Kidney capillary endothelial cell (primary cell): Measurements from ENCODE around the gene RBPMS2.

Experiments
- DNase-seq: peaks from one replicate; pipeline ENCODE4 v3.0.0-alpha.2; 2018; ENCODE audit warnings: low spot score

Gene RBPMS2

DNA sequence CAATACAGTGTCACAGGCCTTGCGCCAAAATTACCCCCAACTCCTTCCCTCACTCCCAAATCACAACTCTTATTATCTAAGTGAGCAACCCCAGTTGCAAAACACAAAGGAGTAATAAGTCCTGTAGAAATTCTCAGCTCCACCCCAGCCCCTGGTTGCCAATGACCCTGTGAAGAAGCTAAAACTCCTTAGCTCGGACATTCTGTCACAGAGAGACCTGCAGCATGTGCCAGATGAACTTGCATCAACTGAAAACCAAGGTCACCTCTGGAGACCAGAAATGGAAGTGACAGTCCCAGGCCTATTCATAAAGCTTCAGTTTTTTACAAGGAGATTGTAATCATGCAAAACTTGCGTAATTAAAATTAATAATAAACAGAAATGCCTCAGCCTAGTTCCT, 55.2 kb downstream of the RBPMS2 start:
- DNase-seq, result no peak

DNA sequence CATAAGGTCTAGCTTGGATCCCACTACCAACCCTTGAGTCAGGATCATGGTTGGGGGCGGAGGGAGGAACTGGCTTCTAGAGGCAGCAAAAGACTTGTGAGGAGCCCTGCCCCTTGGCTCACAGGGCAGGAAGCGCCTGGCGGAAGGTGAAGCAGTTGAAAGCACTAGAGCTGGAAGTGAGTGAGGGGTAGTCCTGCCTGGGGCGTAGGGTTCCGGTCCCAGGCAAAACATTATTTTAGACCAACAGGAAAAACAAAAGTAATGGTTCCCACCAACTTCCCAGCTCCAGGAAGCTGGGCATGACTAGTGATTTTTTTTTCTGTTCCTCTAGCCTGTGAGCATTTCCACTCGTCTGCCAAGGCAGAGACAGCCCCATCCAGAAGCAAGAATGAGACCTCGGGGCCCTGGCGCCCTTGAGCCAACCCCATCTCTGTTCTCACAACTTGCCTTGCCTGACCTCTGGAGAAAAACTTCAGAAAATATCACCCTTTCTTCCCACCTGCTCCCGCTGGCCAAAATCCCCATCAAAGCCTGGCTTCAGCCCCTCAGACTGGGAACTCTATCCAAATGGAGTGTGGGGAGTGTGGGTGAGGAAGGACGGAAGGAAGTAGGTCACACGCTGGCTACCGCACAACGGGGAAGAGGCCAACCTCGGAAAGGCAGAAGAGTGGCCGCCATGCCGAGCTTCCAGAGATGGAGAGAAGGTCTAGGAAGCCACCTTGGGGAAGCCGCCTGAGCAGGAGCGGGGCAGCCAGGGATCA, 57.5 kb downstream of the RBPMS2 start:
- peak; percentile 75 for DNase-seq

DNA sequence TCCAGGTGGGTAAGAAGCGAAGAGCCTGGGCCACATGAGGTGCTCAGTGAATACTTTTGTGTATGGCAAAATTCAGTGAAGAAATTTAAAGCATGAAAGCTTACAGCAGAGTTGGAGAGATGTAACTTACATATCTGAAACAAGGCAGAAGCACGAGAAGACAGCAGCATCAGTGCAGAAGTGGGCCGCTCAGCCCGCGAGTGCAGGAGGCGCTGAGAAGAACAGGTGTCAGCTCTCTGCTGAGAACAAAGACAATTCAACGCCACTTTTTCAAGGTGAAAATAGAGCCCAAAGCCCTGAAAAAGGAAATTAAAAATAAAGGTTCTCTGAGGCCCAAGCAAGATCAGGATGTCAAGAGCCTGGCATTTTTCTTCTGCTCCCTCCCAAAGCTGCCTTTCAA, 58.3 kb downstream of the RBPMS2 start:
- DNase-seq, result no peak

DNA sequence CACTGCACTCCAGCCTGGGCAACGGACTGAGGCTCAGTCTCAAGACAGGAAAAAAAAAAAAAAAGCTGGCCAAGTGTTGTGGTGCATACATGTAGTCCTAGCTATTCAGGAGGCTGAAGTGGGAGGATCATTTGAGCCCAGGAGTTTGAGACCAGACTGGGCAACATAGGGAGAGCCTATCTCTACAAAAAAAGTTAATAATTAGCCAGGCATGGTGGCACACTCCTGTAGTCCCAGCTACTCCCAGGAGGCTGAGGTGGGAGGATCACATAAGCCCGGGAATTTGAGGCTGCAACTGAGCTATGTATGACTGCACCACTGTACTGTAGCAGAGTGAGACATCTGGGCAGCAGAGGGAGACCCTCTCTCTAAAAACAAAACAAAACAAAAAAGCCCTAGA, 58.9 kb downstream of the RBPMS2 start:
- DNase-seq, result no peak

DNA sequence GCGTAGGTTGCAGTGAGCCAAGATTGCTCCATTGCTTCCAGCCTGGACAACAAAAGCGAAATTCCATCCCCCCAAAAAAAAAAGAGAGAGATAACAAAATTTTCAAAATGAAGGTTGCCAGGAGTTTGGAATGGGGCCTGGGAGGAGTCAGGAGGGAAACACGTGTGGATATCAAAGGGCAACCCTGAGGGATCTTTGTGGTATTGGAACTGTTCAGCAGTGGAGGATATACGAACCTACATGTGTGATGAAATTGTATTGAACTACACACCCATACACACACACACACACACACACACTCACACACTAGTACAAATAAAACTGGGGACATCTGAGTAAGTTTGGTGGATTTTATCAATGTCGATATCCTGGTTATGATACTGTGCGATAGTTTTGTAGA, 61.8 kb downstream of the RBPMS2 start:
- DNase-seq, result no peak

DNA sequence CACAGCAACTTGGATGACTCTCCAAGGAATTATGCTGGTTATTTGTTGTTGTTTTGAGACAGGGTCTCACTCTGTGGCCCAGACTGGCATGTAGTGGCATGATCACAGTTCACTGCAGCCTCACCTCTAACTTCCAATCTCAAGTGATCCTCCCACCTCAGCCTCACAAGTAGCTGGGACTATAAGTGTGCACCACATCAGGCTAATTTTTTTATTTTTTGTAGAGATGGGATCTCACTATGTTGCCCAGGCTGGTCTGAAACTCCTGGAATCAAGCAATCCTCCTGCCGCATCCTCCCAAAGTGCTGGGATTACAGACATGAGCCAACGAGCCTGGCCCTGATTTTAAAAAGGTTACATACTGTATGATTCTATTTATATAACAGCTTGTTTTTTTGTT, 63.0 kb downstream of the RBPMS2 start:
- no peak for DNase-seq

DNA sequence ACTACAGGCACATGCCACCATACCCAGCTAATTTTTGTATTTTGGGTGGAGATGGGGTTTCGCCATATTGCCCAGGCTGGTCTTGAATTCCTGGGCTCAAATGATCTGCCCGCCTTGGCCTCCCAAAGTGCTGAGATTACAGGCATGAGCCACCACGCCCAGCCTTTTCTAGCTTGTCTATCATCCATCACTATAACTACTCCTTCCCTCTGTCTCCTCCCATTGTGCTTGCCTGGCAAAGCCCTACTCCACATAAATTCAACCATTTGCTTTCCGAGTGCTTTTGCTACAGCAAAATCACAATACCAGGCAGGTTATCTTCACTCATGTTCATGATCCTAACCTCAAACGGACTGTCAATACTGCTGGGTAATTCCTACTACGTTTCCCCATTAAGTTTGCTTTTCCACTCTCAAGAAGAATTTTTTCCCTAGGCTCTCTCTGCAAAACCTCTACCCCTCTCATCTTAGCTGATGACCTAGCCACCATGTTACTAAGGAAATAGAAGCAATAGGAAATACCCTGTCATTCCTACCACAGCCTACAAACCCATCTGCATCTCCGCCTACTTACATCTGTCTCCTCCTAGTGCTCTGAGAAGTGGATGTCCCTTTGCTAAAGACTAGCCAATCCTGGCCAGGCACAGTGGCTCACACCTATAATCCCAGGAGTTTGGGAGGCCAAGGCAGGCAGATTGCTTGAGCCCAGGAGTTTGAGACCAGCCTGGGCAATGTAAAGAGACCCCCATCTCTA, 64.5 kb downstream of the RBPMS2 start:
- DNase-seq, result no peak

DNA sequence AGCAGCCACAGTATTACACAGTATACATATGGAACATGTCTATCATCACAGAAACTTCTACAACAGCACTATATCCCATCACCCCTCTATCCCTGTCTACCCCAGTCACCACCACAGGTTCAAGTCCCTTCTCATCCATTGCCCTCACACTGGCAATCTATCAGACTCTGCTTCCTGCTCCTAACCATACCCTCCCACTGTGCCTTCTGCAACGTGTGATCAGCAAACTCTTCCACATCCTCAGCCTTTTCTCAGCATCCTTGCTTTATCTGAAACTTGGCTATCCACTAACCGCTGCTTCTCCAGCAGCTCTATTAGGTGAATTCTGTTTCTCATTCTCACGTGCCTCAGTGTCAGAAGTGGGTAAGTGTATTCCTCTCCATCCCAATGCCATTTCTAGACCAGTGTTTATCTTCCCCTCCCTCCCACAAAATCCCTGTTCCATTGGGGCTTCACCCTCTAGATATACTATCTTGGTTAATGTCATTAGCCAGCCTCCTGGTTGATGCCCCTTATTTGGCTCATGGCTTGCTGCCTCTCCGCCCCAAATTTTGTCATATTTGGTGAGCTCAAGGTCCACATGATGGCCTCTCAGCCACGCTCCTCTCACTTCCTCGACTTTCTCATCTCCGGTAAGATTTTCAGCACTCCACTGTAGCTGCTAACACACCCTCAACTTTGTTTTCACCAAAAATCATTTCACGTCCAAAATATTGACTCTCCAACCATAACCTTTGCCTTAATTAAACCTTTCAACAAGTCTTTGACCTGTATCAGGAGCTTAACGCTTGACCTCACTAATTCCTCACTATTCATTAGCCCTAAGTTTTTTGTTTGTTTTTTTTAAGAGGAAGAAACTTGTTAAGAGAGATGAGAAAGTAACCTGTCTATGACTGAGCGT, 69.1 kb downstream of the RBPMS2 start:
- DNase-seq, result no peak

DNA sequence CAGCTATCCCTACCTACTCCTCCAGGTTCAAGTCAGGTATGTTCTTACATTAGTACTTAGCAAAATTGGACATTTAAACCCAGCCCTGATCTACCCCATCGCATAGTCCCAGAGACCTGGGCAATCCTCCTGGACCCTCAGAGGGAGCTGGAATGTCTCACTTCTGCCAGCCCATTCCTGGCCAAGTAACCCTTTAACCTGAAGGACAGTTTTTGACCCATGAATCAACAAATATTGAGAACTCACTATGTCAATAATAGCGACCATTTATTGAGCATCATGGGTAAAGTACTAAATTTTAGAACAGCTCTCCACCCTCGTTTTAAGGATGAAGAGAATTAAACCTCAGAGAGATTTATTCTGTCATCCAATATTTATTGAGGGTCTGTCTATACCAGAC, 70.4 kb downstream of the RBPMS2 start:
- DNase-seq, result no peak

DNA sequence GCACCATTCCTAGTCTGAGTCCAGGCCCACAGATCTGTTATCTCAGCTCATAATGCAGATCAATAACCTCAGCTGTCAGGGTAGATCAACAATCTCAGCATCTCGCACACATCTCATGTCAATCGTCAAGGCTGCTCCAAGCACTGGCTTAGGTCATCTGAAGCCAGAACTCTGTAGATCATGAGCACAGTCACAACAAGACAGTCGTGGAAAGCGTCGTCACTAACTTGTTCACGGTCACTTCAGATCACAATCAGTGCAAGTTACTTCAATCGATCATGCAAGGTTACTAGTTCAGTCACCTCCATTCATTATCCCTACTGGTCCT, 71.8 kb downstream of the RBPMS2 start:
- DNase-seq, result no peak

DNA sequence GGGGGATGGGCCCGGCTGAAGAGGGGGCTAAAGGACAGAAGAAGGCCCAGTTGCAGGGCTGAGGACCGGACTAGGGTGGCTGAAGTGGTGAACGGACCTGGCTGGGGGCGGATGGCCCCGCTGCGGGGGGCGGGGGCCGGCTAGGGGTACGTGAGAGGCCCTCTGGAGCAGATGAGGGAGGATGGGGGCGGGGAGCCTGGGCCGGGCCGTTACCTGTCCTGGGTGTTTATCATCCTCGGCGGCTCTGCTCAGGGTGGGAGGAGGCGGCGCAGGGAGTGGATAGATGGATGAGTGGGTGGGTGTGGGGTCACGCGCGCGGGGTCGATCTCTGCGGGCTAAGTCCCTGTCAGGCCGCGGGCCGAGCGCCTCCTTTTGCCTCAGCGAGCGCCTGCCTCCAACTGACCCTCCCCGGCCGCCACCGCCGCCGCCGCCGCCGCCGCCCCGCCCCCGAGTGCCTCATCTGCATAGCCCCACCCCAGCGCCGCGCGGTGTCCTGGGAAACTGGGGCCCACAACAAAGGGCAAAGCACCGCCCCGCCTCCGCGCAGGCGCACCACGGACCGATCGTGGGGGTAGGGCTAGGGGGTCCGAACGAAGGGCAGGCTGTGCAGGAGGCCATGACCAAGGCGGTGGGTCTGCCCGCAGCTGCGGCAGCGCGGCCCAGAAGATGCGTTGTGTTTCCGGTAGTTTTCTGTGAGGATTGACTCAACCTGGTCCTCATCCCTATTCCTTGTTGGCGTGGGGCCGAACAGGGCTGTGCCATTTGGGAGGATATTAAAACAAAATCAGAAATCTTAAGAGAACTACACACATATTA, 72.4 kb downstream of the RBPMS2 start:
- peak; percentile 85 for DNase-seq

DNA sequence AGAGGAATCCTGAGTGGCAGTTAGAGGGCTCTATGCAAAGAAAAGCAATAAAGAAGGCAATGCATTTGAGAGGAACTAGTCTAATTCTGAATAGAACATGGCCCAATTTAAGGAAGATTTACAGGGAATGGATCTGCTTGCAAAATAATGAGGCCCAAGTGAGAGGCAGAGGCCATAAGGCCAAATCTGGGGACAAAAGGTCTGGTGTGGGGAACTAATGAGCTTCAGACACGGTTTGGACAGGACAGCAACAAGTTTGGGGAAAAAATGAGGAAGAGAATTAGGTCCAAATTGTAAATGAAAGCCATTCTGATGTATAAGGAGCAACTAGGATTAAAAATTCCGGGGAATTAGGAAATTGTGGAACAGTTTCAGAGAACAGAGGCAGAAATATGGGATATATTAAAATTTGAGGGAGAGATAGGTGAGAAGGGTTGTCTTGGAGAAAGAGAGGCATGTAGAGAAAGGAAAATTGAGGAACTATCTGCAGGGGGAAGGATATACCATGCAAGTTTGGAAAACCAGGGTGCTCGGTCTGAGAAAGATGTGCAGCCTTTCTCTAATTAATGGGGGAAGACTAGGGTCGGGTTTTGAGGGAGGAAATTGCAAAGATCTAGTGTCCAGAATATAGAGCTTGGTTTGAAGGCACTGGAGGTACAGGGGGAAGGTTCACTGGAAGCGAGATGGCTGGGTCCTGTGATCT, 73.8 kb downstream of the RBPMS2 start:
- DNase-seq, result no peak

DNA sequence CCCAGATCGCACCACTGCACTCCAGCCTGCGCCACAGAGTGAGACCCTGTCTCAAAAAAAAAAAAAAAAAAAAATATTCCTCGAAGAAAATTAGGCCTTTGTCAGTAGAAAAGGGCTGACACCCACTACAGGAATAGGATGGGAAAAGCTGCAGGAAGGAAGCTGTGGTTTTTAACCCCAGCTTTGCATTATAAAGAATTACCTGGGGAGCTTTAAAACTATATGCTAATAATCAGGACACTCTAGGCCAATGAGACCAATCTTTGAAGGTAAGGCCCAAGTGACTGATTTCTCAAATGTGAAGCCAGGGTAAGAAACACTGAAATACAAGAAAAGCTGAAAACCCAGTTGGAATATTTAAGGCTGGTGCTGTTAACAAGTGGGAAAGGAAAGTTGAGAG, 74.3 kb downstream of the RBPMS2 start:
- no peak for DNase-seq

DNA sequence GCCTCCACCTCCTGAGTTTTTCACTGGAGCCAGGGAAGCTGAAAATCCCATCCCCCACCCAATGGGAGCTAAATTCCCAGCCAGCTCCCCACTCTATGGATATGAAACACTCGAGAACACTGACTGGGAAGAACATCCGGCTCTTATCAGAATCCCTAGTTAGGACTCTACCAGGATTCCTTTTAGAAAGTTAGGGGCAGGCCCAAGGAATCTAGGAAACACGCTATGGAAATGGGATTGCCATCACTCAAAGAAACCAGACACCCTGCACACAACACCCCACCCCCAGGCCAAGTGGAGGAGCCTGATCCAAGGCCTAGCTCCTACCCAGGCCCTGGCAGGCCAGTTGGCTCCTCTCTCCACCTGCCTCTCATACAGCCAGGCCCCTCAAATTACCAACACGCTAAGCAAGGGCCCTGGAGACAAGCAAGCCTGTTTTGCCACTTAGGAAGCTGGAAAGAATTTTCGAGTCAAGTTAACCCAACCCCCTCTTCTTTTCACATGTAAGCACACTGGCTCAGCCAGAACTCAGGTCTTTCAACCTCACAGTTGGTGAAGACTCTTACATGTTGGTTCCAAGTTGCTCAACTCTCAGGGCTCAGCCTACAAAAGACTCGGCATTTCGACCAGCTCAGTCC, 75.5 kb downstream of the RBPMS2 start:
- DNase-seq, result peak; percentile 21

DNA sequence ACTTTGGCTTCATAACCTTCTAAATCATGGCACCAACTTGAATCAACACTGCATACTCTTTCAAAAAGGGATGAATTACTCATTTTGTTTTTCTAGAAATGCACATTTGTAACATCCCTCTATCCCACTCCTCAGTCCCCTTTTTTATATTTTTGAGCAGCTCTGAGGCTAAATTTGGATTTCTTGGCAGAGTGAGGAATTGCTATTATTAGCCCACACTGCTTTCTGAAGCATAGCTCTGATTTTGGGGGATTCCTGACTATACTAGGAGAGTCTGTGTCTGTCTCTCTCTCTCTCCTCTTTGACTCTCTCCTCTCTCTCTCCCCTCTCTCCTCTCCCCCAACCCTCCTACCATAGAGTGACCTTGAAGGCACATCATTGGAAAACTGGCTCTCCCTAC, 76.6 kb downstream of the RBPMS2 start:
- no peak for DNase-seq

DNA sequence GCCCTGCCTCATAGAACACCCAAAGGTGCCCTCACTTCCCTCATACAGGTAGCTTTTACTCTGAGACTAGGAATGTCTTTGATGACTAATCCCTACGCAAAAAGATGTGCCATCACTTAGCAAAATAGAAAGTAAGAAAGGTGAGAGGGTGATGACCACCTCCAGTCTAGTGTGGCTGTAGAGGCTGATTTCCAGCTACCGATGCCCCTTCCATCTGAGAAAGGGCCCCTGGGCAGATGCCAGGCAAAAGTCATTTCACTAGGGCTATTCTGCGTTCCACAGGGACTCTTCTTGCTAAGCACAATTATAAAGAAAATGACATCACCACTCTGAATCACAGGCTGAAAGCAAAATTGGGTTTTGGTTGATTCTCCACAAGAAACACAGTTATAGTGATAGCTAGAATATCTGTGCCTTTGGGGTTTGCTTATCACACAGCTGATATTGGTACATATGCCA, 77.4 kb downstream of the RBPMS2 start:
- DNase-seq, result no peak

DNA sequence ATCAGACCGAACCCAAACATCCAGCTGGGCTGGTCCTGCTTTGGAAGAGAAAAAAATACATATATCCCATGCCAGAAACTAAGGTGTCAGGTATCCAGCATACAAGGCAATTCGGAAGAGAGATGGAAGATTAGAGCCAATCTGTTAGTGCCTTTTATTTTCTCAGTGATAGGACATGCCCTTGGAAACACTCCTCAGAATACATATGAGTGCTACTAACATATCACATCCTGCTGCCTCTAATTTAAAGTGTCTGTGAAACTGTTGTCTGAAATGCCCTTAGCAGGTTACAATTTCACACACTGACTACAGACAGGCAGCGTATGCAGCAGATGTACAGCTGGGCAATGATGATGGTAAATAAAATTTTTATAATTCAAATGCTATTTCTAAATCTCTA, 78.9 kb downstream of the RBPMS2 start:
- DNase-seq, result no peak

DNA sequence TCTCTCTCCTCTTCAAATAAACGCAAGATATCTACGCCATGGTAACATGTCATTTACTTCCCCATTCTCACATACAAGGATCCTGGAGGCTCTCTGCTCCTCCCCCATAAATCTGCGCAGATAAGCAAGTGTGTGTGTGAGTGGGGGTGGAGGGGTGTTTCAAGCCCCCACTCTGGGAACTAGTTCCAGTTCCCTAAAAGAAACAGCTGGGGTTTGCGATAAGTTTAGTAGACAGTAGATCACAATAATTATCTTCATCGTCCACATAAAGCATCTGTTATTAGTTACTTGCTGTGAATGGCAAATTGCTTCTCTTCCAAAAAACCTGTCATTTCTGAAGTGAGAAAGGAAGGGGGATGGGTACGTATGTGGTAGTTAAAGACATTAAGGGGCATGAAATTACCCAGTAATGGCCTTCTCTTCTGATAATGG, 79.8 kb downstream of the RBPMS2 start:
- no peak for DNase-seq

DNA sequence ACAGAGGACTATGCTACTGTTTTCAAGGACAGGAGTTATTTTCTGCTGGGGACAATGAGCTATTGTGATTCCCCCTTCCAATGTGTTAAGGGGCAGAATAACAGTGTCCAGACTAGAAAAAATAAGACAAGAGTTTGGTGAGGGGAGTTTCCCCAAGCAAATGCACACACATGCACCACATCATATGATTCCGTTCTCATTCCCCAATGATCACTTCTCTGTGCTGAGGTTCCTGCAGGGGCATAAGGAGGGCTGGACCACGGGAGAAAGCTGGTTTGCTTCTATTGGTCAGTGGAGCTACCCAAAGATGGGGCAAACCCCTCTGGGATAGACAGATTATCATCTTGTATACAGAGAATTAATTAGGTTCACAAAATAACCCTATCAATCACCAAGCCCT, 80.6 kb downstream of the RBPMS2 start:
- DNase-seq, result no peak

DNA sequence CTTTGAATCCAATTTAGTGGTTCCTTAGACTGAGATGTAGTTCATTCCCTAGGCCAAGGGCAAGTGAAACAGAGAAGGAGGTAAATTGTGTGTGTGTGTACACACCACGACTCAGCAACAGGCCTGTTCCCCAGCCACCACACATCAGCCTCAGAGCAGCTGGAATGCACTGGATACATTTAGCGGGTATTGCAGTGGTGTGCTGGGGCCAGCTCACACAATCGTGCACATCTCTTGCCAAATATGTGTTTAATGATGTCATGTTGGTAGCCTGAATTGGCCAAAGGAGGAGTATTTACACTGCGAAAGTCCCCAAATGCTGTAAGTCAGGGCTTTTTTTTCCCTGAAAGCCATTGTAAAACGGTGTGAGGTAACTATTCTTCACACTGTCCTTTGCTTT, 82.3 kb downstream of the RBPMS2 start:
- no peak for DNase-seq
